GM19467 (cell line): ENCODE data around the gene HDAC3.

Experiments used
- ATAC-seq: cut with Tn5 transposase; IDR thresholded peaks from one replicate; pipeline ENCODE4 v1.9.1; 2021; ENCODE audit warnings: mild to moderate bottlenecking, moderate library complexity; ENCODE audit not compliant: unreplicated experiment

The HDAC3 gene

GRCh38 chr5:141636413-141637122 lies at the start of gene HDAC3, which contains the start of gene RELL2:
Gene HDAC3 (minus strand): TSS chr5:141636849. CDS start chr5:141636790, 59 bp downstream.
Gene RELL2 (plus strand): TSS chr5:141636997. CDS start chr5:141638226, 1,229 bp downstream.
- peak; percentile 78 for ATAC-seq

- no peak for ATAC-seq
These were observed 48.9 kb upstream of the HDAC3 start for GRCh38 chr5:141685591-141685990.

DNA sequence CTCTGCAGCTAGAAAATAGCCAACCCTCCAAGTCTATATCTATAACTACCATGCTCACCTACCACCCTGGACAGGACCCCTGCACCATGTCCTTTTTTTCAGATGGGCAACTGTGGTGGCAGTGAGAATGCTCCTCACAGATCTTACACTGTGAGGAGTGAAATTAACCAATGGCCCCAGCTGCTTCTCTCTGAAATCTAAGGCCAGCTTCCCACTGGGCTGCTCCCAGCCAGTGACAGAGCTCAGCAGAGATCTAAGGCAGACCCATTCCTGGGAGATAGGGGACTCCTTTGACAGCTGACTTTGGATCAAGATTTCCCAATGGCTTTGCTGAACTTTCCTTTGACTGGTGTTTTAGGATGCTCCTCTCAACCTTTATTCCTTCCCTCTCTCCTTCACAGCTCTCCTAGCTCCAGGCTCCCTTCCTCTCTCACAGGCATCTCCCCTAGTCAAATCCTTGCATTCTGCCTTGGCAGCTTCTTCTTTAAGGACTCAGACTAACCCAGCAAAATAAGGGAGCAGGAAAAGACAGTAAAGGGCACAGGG lies 47.0 kb upstream of the HDAC3 start:
- ATAC-seq, result no peak

DNA sequence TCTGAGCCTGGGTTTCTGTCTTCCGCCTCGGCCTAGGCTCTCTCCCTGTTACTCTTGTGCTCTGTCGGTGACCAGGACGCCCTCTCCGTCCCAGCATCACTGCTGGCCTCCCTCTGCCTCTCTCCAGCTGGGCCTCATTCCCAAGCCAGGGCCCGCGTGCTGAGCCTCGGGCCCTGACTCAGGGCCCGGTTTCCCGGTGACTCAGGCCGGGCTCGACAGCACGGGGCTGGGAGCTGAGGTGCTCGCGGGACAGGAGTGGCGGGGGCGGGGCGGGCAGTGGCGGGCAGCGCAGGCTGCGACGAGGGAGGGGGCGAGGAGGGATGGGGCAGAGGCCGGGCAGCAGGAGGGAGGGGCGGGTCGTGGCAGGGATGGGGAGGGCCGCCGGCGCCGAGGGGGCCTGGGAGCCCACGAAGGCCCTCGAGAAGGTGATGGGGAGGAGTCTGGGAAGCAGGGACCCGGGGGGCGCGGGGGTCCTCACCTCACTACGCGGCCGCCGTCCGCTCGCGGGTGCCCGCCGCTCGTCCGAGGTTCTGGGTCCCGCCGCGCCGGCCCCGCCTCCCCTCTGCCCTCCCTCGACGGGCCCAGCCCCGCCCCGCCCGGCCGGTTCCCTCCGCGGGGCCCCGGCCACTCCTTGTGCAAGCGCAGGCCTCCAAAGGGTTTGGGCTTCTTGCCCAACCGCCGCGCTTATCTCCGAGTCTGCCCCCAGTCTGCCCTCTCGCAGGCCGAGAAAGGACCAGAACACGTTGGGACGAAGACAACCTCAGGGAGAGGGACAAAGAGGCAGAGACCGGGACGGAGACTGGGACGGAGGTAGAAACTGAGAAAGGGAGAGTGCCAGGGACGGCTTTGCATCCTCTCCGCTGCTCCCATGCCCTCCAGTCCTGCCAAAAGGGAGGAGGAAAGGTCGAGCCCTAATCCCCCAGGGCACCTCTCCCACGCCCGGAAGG lies 45.3 kb upstream of the HDAC3 start, which contains the start of gene ARAP3:
Gene ARAP3, minus strand, starts transcription at position 536 of the 947 bp plus-strand sequence. CDS start 1,744 bp downstream, outside the sequence.
- no peak for ATAC-seq

DNA sequence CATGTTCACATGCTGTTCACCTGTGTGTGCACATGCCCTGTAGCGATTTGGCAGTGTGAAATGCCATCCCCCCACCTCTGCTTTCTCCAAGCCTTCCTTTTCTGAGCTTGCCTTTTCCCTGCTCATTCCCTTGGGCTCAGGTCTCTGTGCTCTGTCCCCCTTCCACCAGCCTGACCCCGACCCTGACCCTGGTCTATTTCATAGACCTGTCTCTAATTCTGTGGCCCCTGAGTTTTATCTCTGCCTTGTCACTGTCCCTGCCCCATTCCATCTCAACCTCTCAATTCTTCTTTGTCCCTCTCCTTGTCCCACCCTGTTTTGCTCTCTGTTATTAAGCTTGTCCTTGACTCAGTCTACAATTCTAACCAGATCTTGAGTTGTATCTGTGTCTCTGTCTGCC lies 44.6 kb upstream of the HDAC3 start:
- no peak for ATAC-seq

- ATAC-seq, result no peak
These were observed 44.1 kb upstream of the HDAC3 start for GRCh38 chr5:141680751-141681201.

GRCh38 chr5:141680178-141680577 lies 43.5 kb upstream of the HDAC3 start:
- ATAC-seq, result no peak

- ATAC-seq, result no peak
These were observed 40.8 kb upstream of the HDAC3 start for GRCh38 chr5:141677415-141677814.

DNA sequence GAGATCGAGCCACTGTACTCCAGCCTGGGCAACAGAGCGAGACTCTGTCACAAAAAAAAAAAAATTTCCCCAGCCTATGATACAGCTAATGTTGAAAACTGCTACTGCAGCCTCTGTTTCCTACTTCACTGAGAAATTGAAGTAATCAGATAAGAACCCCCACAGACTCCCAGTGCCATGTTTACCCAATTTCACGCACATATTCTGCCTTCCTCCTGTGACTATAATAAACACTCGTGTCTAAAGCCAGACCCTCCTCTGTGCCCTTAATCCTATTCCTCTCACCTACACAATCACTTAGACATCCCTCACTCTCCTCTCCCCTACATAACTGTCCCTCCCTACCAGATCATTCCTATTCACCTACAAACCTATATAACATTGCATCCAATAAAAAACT lies 39.0 kb upstream of the HDAC3 start:
- no peak for ATAC-seq

- ATAC-seq, result no peak
These were observed 38.1 kb upstream of the HDAC3 start for GRCh38 chr5:141674747-141675146.

DNA sequence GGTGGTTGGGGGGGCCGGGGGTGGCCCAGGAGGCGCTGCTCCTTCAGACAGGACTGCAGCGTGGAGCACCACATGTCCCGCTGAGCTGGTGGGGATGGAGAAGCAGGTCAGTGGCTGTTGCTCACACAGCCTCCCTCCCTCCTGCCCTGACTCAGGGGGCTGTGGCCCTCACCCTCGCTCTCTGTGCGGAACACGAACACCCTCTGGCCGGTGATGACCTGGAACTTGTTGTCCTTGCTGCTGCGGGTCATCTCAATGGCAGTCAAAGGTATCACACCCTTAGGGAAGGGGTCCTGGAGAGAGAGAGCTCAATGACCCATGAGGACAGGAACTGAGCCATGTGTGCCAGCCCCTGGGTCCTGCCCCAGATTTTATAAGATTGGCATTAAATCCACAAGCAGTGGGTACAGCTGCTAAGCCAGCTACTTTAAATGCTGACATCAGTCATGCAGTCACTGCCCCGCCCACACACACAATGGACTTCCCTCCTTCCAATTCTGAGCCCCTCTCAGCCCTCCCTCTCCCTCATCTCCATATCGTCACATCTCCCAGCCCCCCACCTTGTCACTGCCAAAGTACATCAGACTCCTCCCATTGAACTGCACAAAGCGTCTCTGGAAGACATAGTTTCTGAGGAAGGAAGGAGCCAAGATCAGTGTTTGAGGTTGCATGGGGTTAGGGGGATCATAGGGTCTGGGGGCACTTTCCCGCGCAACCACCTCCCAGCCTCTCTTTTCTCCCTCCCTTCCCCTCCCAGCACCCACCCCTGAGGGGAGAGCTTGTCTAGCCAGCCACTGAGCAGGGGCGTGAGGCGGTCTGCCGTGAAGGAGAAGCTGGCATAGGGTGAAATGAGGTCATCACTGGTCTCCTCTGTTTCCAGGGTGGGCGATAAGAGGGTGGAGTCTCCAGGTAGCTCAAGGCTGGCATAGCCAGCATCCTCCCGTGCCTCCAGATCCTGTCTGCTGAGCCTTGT lies 36.5 kb upstream of the HDAC3 start:
- no peak for ATAC-seq

DNA sequence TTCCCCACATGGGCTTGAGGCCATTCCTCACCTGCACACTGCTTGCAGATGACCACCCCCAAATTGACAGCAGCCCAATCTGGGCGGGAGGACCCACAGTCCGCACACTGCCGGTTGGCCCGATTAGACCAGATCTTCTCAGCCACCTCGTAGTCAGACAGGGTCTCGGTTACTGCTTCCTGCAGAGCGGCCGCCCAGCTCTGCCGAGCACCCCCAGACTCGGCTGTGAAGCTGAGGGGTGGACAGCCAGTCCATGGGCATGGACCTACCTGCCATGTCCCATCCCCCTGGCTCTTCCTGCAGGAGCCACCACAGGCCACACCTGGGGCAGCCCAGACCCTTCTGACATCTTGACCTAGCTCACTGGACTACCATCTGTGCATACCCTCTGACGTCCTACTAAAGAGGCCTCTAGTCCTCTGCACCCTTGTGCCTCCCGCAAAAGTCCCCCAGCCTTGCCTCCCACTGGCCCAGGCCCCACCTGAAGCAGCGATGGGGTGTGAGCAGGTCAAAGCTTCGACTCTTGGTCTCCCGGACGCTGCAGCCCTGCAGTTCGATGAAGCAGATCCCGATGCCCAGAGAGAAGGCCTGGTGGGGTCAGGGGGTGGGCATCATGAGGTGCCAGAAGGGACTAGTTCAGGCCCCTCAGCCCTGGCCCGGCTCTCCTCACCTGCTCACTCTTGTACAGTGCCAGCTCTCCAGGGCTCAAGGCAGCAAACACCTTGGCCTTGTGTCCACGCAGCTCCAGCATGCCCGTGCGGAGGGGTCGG lies 35.6 kb upstream of the HDAC3 start:
- ATAC-seq, result no peak

GRCh38 chr5:141669520-141669919 lies 32.9 kb upstream of the HDAC3 start:
- no peak for ATAC-seq

GRCh38 chr5:141668601-141669265 lies 32.1 kb upstream of the HDAC3 start:
- ATAC-seq, result no peak

- no peak for ATAC-seq
These were observed 29.6 kb upstream of the HDAC3 start for GRCh38 chr5:141665995-141666940.

DNA sequence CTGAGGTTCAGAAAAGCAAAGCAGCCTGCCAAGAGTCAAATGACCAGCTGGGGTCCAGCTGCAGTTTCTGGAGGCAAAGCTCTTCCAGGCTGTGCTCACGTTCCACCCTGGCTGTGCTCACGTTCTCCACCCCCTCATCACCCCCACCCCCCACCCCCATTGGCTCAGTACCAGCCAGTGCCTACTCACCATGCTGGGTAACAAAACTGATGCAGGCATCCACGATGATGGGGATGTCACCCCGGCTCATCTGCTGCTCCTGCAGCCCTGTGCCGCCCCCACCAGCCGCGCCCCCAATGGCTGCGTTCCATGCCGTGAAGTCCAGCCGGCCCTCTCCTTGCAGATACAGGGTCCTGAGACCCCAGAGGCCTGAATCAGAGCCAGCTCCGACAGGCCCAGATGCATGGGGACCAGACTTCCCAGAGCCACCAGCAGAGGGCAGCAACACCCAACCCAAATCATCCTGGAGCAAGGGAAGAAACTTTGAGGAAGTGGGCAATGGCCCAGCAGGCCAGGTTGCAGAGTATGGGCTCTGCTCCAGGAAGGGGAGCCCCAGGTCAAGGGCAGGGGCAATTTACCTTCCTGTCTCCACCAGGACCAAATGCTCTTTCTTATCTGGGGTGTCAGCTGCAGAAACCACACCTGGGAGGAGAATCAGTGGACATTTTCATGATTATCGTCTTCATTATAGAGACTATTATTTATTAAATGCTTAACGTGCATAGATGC lies 28.2 kb upstream of the HDAC3 start:
- ATAC-seq, result peak; percentile 94

GRCh38 chr5:141663506-141663905 lies 26.9 kb upstream of the HDAC3 start:
- ATAC-seq, result no peak
